HG03432 (cell line): ENCODE data around the gene PCSK7.
A peak's percentile ranks its signal among the peaks of the same experiment; 100 is the strongest.

Experiments
- ATAC-seq: cut with Tn5 transposase; IDR thresholded peaks from one replicate; pipeline ENCODE4 v1.9.1; 2021; ENCODE audit warnings: mild to moderate bottlenecking, moderate library complexity; ENCODE audit not compliant: unreplicated experiment

PCSK7 gene

GRCh38 chr11:117232092-117232878 lies 412 bp upstream of the PCSK7 start, which contains the start of gene RNF214:
Gene RNF214 (plus strand): TSS chr11:117232671. CDS start chr11:117234273, 1,602 bp downstream.
- peak; percentile 78 for ATAC-seq

- ATAC-seq: no peak
Measured at GRCh38 chr11:117230999-117231841, 653 bp downstream of the PCSK7 start.

- peak; percentile 30 for ATAC-seq
Measured at GRCh38 chr11:117230286-117230961, 1.4 kb downstream of the PCSK7 start.

GRCh38 chr11:117229931-117230285 lies 2.0 kb downstream of the PCSK7 start:
- ATAC-seq: no peak

- no peak for ATAC-seq
Measured at GRCh38 chr11:117229411-117229810, 2.5 kb downstream of the PCSK7 start.

GRCh38 chr11:117228091-117228490 lies 3.8 kb downstream of the PCSK7 start:
- ATAC-seq: no peak

GRCh38 chr11:117226388-117227385 lies 5.2 kb downstream of the PCSK7 start:
- ATAC-seq: peak; percentile 44

GRCh38 chr11:117225553-117226170 lies 6.2 kb downstream of the PCSK7 start:
- no peak for ATAC-seq

GRCh38 chr11:117223741-117224689 lies 7.9 kb downstream of the PCSK7 start:
- no peak for ATAC-seq

GRCh38 chr11:117222991-117223740 lies 8.7 kb downstream of the PCSK7 start:
- ATAC-seq: no peak

- ATAC-seq: no peak
Measured at GRCh38 chr11:117221775-117222517, 9.9 kb downstream of the PCSK7 start.

GRCh38 chr11:117220999-117221774 lies 10.7 kb downstream of the PCSK7 start:
- no peak for ATAC-seq

- no peak for ATAC-seq
Measured at GRCh38 chr11:117220568-117220967, 11.3 kb downstream of the PCSK7 start.

GRCh38 chr11:117219995-117220394 lies 11.9 kb downstream of the PCSK7 start:
- no peak for ATAC-seq

- no peak for ATAC-seq
Measured at GRCh38 chr11:117219455-117219854, 12.4 kb downstream of the PCSK7 start.

GRCh38 chr11:117219001-117219400 lies 12.9 kb downstream of the PCSK7 start:
- no peak for ATAC-seq
